Stimulated activated CD4-positive, alpha-beta T cell treated with anti-CD3 and anti-CD28 coated beads, Interleukin-1b, Interleukin-23, amount 100 ng/mL, for 4 hours (primary cell): ENCODE data around the gene TP63.

ENCODE experiments used
- DNase-seq, 2 donors: peaks; one replicate each; pipeline ENCODE4 v3.0.0-alpha.2; 2020; ENCODE audit warnings: low read depth in 2 of 2

TP63 gene

GRCh38 chr3:189863031-189863430 lies 231.8 kb downstream of the TP63 start:
- no peak for DNase-seq

GRCh38 chr3:189868061-189868460 lies 236.9 kb downstream of the TP63 start:
- no peak for DNase-seq

- DNase-seq, result no peak
Observed at GRCh38 chr3:189869165-189869564, 238.0 kb downstream of the TP63 start.

DNA sequence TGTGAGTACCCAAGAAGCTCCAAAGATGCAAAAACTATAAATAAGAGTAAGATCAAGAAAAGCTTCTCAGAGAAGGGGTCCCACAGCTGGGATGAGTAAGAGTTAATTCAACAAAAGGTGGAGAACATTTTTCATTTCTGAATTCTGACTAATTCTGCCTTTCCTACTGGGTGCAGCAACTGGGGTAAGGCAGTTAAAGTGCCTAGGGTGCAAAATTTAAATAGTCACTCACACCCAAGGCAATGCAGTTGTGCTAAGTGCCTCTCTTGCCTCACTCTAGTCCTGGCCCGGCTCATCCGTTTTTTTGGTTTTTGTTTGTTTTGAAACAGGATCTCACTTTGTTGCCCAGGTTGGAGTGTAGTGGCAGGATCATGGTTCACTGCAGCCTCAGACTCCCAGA lies 240.2 kb downstream of the TP63 start:
- DNase-seq, result no peak

DNA sequence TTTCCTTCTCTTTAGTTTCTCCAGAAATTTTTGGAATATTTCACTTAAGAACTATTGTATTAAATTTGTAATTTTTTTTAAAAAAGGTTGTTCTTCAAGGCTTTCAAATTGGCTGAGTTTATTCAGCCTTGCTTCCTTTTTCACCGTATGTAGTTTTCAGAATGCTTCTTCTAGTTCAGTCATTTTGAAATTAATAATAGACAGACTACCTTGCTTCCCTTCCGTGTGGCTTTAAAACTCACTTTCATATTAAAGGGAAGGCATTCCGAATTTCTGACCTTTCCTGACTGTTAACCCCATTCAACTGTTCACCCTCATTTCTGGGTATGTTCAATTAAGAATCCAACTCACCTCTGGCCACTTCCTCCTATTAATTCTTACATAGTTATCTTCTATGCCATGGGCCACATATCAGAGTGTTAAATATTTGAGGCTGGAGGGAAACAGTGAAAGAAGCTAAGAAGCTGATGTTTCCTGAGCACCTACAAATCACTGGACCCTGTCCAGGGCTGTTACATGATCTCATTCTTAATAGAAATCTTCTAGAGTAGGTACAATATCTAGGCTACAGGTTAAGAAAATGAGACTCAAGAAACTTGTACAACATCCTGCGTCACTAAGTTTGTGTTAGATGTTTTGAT lies 252.0 kb downstream of the TP63 start:
- no peak for DNase-seq

GRCh38 chr3:189890496-189890895 lies 259.3 kb downstream of the TP63 start:
- DNase-seq, result no peak

DNA sequence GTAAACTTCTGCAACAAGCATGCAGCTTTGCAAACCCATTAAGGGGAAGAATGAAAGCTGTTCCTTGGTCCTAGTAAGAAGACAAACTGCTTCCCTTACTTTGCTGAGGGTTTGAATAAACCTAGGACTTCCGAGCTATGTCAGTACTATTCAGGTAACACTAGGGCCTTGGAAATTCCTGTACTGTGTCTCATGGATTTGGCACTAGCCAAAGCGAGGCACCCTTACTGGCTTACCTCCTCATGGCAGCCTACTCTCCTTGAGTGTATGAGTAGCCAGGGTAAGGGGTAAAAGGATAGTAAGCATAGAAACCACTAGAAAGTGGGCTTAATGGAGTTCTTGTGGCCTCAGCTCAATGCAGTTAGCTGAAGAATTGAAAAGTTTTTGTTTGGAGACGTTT lies 265.3 kb downstream of the TP63 start:
- no peak for DNase-seq

DNA sequence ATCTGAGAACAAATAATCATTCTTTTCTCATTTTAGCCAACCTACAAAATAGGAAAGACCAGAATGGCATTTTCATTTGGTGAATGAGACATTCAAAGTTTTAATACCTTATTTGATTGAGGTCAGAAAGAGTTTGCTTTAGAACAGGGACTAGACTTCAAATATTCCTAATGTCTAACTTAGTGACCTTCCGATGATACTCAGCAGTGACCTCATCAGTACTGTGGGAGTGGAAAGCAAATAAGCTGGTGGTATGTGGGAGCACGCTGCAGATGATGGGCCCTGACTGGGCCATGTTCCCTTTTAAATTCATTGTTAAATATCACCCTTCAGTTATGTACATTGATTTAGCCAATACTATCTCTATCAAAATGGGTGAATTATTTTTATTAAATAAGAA lies 266.2 kb downstream of the TP63 start:
- DNase-seq, result no peak

DNA sequence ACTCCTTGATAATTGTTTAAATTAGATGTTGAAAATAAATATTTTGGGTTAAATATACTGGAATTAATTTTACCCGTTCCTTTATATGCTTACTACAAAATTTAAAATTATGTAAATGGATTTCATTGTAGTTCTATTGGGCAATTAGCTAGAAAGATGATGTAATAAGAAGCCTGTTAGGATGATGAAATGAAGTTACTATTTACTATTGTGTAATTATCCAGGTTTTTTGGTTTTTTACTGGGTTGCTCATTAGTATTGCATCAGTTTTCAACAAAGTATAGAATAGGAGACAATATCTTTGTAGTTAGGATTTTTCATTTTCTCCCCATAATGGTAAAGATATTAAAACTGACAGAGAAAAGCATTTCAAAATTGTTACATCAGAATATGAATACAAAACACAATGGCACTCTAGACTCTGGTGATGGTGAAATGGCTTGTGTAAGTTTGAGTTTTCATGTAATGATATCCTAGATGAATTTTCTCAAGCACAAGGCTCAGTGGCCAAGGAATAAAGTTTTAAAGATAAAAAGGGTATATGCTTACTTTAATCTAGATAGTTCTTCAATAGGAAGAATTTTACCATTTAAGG lies 267.5 kb downstream of the TP63 start:
- DNase-seq, result no peak

DNA sequence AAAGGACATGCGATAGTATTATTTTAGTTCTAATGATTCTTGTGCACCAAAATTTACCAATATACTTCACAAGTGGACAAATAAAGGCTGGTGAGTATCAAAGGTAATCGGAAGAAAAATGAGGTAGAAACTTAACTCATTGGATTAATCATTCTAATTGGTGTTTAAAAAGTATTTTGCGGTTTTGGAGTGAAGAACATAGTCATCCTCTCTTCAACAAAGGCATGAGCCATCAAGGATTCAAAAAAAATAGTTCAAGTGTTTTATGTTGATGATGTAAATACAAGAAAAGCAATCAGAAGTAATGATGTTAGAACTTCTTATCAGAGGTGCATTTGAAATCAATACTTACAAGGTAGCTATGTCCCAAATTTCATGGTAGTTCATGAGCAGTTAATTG lies 268.0 kb downstream of the TP63 start:
- no peak for DNase-seq

- no peak for DNase-seq
Observed at GRCh38 chr3:189900578-189900977, 269.4 kb downstream of the TP63 start.

DNA sequence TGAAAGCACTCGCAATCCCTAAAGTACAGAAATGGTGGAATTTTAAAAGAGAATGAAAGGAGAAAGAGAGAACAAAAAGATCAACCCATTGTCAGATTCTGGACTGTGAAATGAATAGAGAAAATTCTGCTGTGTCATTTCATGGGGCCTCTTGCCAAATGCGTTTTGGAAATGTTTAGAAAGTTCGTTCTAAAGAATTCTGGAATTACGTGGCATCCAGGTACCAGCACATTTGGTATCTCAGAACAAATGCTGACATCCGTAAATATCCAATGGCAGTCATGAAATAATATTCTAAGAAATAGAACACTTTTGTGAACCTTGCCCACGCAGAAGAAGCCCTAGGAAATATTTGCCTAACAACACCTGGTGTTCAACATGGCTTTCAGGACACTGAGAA lies 270.3 kb downstream of the TP63 start:
- DNase-seq, result no peak

DNA sequence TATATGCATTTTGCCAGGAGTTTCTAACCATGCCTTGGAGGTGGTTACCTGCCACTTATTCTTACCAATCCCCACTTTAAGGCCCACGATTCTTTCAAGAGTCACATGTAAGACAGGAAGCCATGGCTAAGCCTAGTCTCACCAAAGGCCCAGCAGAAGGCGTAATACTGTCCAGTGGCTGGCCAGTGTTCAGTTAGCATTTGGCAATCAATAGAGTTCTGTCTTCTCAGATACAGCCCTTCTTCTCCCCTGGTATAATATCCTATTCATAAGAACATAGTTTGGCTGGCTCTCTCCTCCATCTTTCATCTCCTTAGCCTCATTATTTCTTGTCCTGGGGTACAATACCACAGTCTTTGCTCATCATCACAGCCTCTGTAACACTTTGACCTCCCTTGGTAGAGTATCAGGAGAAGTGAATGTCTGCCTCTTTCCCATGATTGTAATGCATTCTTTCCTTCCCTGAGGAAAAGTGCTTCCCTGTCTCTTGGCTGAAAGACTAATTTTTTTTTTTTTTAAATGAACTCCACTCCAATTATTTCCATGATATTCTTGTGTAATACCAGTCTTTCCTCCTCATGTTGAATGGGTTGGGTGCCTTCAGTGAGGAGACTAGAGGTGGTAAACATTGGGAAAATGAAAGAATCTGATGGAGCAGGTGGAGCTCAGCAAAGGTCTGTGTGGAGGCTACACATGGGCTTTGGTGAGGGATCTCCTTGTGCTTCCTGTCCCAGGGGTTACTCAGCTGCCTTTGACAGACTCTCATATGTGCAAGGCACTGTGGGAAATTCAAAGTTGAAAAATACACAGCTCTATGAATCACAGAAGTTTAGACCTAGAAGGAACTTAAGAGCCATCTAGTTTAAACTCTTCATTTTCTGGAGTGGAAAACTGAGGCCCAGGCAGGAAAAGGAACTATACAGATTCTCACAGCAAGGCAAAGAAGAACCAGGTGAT lies 271.3 kb downstream of the TP63 start:
- DNase-seq, result no peak

- DNase-seq, result no peak
Observed at GRCh38 chr3:189903562-189904250, 272.5 kb downstream of the TP63 start.

DNA sequence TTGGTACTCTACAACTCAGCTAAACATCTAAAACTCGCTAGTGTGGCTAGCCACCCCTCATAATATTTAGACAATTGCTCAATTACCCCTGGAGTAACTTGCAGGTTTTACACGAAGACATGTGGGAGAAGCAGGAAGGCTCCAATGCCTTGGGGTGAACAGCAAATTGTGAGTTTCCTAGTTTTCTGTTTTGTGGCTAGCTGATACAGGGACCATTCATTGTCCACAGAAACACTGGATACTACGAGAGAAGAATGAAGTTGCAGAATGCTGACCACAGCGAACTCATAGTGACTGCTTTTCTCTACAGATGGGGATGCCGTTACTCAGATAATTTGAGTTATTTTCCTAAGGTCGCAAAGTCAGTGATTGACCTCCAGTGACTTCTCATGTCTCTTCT lies 276.6 kb downstream of the TP63 start:
- DNase-seq, result no peak

DNA sequence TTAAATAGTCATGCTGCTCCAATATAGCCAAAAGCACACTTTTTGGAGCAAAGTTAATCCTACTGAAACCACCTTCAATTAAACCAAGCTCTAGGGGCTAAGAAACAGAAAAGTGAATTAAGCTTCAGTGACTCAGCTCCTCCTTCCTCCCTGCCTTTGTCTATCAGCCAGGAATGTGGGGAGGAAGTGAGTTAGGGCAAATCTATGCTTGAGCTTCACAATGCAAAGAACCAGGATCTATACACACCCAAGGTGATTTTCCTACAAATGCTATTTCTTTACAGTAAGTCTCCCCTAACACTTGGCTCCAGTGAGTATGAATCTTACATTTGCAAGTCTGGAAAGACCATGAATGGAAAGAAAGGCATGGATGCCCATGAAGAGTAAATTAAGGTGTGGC lies 277.5 kb downstream of the TP63 start:
- no peak for DNase-seq

DNA sequence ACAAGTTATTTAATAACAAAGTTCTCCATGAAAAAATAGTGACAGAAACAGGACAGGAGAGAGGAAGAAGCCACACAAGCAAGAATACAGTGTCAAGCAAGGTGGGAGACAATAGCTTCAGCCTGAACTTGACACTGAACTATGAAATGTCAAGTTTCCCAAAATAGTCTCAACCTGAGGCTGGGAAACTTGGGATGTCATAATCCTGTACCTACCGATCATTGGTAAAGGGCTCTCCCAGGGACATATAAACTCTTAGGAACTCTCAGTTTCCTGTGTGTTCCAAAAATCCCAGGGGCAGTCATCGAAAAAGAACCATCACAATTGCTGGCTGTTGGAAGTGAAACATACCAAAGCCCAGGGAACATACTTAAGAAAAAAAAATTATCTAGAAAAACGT lies 277.9 kb downstream of the TP63 start:
- DNase-seq, result no peak

DNA sequence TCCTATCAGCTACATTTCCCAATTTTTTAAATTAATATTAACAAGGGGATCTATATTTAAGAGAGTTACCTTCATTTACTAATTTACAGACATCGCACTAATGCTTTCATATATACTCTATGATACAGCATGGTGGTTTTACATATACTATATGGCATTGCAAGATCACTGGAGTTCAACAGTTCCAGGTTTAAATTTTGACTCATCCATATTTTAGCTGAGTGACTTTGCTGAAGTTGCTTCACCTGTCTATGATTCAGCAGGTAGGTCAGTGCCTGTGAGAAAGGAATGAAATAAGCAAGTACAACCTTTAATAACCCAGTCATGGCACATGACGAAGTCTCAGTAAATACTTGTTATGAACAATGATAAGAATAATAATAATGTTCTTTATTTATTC lies 278.4 kb downstream of the TP63 start:
- DNase-seq, result no peak

DNA sequence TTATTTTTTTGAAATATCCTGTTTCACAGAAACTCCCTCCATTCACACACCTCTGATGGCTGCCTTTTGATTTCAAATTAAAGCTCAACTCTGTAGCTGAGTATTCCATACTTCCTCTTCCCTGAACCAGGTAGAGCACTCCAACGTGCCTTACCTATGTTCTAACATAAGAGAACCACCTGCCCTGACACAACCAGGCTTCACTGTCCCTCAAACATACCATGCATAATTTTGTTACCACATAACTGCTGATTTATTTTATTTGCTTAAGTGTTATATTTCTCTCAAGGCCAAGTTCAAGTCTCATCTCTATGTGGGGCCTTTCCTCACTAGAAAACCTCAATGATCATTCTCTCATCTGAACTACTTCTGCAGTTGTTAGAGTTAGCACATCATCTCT lies 279.8 kb downstream of the TP63 start:
- DNase-seq, result no peak

DNA sequence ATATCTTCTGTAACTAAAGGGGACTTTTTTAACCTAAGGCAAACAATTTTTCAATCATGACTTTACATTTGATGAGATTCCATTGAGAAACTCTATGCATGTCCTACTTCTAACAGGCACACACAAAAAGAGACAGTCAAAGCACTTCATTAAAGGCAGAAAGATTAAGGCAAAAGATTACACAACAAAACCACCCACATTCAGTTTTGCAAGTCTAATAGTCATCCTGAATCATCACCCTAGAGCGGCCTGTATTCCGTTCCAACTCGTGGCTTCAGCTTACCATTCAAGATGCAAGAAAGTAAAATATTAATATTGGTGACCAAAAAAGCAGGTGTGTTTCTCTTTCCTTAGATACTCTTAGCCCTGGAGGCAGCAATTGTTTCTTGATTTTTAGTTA lies 283.6 kb downstream of the TP63 start:
- no peak for DNase-seq

DNA sequence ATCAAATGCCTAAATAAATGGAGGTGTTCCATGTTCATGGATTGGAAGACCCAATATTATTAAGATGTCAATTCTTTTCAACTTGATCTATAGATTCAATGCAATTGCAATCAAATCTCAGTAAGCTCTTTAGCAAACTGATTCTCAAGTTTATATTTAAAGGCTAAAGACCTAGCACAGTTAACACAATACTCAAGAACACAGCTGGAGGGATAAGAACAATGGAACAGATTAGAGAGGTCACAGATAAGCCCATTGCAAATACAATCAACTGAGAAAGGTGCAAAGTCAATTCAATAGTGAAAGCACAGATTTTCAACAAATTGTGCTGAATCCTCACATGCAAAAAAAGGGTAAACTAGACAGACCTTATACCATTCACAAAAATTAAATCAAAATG lies 290.6 kb downstream of the TP63 start:
- DNase-seq, result no peak
